Vagina (tissue), 2 donors: ENCODE data around the gene LGALS7B.

Source experiments
- POLR2A ChIP-seq, 2 donors: fragments of 450-650 bp; IDR thresholded peaks; one replicate each; pipeline ENCODE4 v1.6.1; 2017; ENCODE audit warnings: antibody characterized with exemption in 2 of 2, mild to moderate bottlenecking in 2 of 2, moderate library complexity in 2 of 2
- POLR2AphosphoS5 ChIP-seq, 2 donors: sonication (generic); formaldehyde crosslinking; IDR thresholded peaks; one replicate each; pipeline ENCODE4 v1.9.0; 2017; ENCODE audit warnings: antibody characterized with exemption in 2 of 2, mild to moderate bottlenecking in 2 of 2, low read depth in 1 of 2; ENCODE audit not compliant: insufficient read depth in 1 of 2
- TF ChIP-seq, protein P1 (sequence below), 3 experiments: fragments of 450-650 bp in 2 of 3; fragments of 200-600 bp in 1 of 3; sonication (generic) in 1 of 3; IDR thresholded peaks; one replicate each; pipeline ENCODE4 v1.5.1; 2017 to 2019; ENCODE audit warnings: antibody characterized with exemption in 3 of 3, mild to moderate bottlenecking in 2 of 3, moderate library complexity in 2 of 3

DNA sequence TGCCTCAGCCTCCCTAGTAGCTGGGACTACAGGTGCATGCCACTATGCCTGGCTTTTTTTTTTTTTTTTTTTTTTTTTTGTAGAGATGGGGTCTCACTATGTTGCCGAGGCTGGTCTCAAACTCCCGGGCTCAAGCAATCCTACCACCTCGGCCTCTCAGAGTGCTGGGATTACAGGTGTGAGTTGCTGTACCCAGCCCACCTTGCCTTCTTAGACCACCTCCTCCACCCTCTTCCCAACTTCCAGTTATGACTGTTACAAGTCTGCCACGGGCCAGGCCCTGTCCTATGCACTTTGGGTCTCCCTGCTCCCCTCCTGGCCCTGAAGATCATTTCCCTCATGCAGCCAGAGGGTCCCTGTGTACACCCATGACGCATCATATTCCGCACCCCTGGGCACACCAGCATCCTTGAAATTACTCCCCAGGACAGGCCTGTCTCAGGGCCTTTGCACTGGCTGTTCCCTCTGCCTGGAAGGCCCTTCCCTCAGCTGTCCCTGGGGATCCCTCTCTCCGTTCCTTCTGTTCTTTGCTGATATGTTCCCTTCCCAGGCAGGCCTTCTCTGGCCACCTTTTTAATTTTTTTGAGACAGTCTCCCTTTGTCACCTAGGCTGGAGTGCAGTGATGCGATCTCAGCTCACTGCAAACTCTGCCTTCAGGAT lies 20.7 kb downstream of the LGALS7B start:
- no peak for TF ChIP-seq POLR2A (IDR thresholded peaks at IDR 0.05)
- TF ChIP-seq POLR2AphosphoS5 (IDR thresholded peaks at IDR 0.05; ENCODE audit: insufficient read depth in 1 of 2, low read depth in 1 of 2), result no peak
- TF ChIP-seq, protein P1, sequence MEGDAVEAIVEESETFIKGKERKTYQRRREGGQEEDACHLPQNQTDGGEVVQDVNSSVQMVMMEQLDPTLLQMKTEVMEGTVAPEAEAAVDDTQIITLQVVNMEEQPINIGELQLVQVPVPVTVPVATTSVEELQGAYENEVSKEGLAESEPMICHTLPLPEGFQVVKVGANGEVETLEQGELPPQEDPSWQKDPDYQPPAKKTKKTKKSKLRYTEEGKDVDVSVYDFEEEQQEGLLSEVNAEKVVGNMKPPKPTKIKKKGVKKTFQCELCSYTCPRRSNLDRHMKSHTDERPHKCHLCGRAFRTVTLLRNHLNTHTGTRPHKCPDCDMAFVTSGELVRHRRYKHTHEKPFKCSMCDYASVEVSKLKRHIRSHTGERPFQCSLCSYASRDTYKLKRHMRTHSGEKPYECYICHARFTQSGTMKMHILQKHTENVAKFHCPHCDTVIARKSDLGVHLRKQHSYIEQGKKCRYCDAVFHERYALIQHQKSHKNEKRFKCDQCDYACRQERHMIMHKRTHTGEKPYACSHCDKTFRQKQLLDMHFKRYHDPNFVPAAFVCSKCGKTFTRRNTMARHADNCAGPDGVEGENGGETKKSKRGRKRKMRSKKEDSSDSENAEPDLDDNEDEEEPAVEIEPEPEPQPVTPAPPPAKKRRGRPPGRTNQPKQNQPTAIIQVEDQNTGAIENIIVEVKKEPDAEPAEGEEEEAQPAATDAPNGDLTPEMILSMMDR (IDR thresholded peaks at IDR 0.05), result no peak
